ENCODE results near the gene CSRP1.

- TF ChIP-seq POLR2AphosphoS5 (IDR thresholded peaks at IDR 0.05; ENCODE audit: insufficient read depth in 1 of 2, low read depth in 1 of 2) (peak; percentile 58 to 69), POLR2A (IDR thresholded peaks at IDR 0.05) (no peak)
- TF ChIP-seq, protein P1, sequence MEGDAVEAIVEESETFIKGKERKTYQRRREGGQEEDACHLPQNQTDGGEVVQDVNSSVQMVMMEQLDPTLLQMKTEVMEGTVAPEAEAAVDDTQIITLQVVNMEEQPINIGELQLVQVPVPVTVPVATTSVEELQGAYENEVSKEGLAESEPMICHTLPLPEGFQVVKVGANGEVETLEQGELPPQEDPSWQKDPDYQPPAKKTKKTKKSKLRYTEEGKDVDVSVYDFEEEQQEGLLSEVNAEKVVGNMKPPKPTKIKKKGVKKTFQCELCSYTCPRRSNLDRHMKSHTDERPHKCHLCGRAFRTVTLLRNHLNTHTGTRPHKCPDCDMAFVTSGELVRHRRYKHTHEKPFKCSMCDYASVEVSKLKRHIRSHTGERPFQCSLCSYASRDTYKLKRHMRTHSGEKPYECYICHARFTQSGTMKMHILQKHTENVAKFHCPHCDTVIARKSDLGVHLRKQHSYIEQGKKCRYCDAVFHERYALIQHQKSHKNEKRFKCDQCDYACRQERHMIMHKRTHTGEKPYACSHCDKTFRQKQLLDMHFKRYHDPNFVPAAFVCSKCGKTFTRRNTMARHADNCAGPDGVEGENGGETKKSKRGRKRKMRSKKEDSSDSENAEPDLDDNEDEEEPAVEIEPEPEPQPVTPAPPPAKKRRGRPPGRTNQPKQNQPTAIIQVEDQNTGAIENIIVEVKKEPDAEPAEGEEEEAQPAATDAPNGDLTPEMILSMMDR (IDR thresholded peaks at IDR 0.05): no peak
Measured at GRCh38 chr1:201456499-201457309, 50.2 kb downstream of the CSRP1 start.
